Sigmoid colon (tissue), 7 donors: ENCODE measurements around the gene TSPO. TPM values are rescaled to one million over a fixed set of nuclear protein-coding genes. Genes with fewer than 3 reads are reported as not detected.

Experiments used
- DNase-seq: peaks from one replicate; pipeline ENCODE4 v3.0.0-alpha.2; 2019
- H3K27ac ChIP-seq, 4 donors: fragments of 200-600 bp; sonication (generic); one replicate each; pipeline ENCODE4 v1.5.1; 2016 to 2019; ENCODE audit warnings: mild to moderate bottlenecking in 1 of 4
- H3K27me3 ChIP-seq, 3 donors: fragments of 200-600 bp; sonication (generic); one replicate each; pipeline ENCODE4 v1.5.1; 2019; ENCODE audit warnings: mild to moderate bottlenecking in 1 of 3
- H3K36me3 ChIP-seq, 4 donors: fragments of 200-600 bp; sonication (generic); one replicate each; pipeline ENCODE4 v1.5.1; 2016 to 2019
- H3K4me1 ChIP-seq, 4 donors: fragments of 200-600 bp; sonication (generic); one replicate each; pipeline ENCODE4 v1.5.1; 2017 to 2019
- H3K4me3 ChIP-seq, 4 donors: fragments of 200-600 bp; sonication (generic); one replicate each; pipeline ENCODE4 v1.5.1; 2017 to 2019; ENCODE audit warnings: mild to moderate bottlenecking in 2 of 4, moderate library complexity in 1 of 4
- H3K9me3 ChIP-seq, 4 donors: fragments of 200-600 bp in 3 of 4; sonication (generic) in 3 of 4; one replicate each; pipeline versions ENCODE4 v1.5.1 to v1.6.1; 2013 to 2019
- EP300 ChIP-seq, 4 donors: sonication (generic); formaldehyde crosslinking; IDR thresholded peaks; one replicate each; pipeline ENCODE4 v1.6.1; 2017; ENCODE audit warnings: antibody characterized with exemption in 4 of 4
- POLR2A ChIP-seq, 2 donors: fragments of 450-650 bp; IDR thresholded peaks; one replicate each; pipeline ENCODE4 v1.6.1; 2016; ENCODE audit warnings: antibody characterized with exemption in 2 of 2, mild to moderate bottlenecking in 2 of 2, moderate library complexity in 2 of 2
- POLR2AphosphoS5 ChIP-seq, 4 donors: sonication (generic); formaldehyde crosslinking; IDR thresholded peaks; one replicate each; pipeline ENCODE4 v1.6.1; 2017; ENCODE audit warnings: antibody characterized with exemption in 4 of 4
- WGBS, 2 donors: extraction: QIAGEN DNeasy Blood & Tissue Kit; methylation state at CpG; one replicate each; pipeline ENCODE4 v1.1.7; 2013; 5-methylcytosine and 5-hydroxymethylcytosine counted together
- intact Hi-C: fragments of 100-400 bp; cut with DNase I; formaldehyde crosslinking; loops from one replicate; pipeline ENCODE4 v1.15.1; 2023
- polyA plus RNA-seq, 3 donors: library from polyadenylated mRNA; stranded (reverse); fragments of 200-250 nt; gene quantifications; one replicate each; pipeline ENCODE4 v1.2.3, GENCODE V29; 2013
- total RNA-seq, 4 donors: library from RNA; depleted of rRNA; stranded (reverse); fragments of >200 nt; gene quantifications; one replicate each; pipeline ENCODE4 v1.1.0, GENCODE V29; 2016
- TF ChIP-seq, protein P1 (sequence below), 4 experiments: fragments of 450-650 bp in 3 of 4; fragments of 200-600 bp in 1 of 4; IDR thresholded peaks; one replicate each; pipeline ENCODE4 v1.5.1; 2016 to 2019; ENCODE audit warnings: antibody characterized with exemption in 4 of 4, mild to moderate bottlenecking in 3 of 4, moderate library complexity in 2 of 4
- donor health status: healthy with polysubstance abuse.
- donor health status: Bipolar disorder and iron deficiency.
- donor health status: healthy.

TSPO gene
- total and polyA plus RNA-seq, 7 donors: 126 to 513 (median 219) TPM

DNA sequence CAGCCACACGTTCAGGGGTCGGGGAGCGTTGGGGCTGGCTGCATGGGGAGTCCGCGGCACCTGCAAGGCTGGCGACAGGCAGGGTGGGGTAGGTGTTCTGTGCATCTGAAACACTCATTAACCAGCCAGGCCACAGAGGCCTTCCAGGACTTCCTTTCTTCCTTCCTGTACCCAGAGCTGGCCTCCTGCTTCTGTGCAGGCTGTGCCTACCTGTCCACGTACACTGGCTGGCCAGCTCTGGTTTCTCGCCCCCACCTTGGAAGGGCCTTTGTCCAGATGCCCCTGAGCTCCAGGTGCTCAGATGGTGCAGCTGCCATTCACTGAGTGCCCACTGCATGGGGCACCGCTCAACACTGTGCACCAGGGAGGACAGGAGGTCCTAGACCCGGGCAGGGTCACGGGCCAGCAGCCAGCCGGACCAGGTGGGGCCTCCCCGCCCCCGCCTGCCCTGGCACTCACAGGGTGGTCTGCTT lies 19.7 kb downstream of the TSPO start:
- Histone ChIP-seq H3K4me3 (no peak overlapping the region), H3K36me3 (peaks cover 17 to 90% (median 29%) of the 10 kb centered on the region in 4 donors)

DNA sequence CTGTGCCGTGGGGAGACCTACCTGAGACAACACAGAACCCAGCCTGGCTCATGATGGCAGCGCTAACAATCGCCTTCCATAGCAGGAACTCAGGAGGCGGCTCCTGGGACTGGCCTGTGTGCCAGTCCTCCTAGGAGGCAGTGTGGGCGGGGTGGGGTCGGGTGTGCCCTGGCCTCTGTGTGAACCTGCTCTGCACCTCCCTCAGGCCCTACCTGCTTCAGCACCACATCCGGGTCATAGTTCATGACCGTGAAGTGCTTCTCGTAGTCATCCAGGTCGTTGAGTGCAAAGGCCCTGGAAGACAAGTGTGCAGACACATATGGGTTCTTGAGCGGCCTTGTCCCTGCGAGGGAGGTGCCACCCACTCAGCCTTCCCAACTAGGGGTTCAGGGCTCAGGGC lies 20.2 kb downstream of the TSPO start:
- DNase-seq: no peak
- Histone ChIP-seq H3K9me3 (no peaks in the 10 kb centered on the region), H3K36me3 (peaks cover 17 to 92% (median 29%) of the 10 kb centered on the region in 4 donors), H3K4me1 (no peaks in the 10 kb centered on the region), H3K4me3 (no peak overlapping the region), H3K27ac (peak overlapping the region in 1 of 4 donors; percentile 22), H3K27me3 (no peaks in the 10 kb centered on the region)
- TF ChIP-seq POLR2A (IDR thresholded peaks at IDR 0.05): peak in 1 of 2 donors; percentile 21
- TF ChIP-seq, protein P1, sequence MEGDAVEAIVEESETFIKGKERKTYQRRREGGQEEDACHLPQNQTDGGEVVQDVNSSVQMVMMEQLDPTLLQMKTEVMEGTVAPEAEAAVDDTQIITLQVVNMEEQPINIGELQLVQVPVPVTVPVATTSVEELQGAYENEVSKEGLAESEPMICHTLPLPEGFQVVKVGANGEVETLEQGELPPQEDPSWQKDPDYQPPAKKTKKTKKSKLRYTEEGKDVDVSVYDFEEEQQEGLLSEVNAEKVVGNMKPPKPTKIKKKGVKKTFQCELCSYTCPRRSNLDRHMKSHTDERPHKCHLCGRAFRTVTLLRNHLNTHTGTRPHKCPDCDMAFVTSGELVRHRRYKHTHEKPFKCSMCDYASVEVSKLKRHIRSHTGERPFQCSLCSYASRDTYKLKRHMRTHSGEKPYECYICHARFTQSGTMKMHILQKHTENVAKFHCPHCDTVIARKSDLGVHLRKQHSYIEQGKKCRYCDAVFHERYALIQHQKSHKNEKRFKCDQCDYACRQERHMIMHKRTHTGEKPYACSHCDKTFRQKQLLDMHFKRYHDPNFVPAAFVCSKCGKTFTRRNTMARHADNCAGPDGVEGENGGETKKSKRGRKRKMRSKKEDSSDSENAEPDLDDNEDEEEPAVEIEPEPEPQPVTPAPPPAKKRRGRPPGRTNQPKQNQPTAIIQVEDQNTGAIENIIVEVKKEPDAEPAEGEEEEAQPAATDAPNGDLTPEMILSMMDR (IDR thresholded peaks at IDR 0.05): no peak
- intact Hi-C loops: no loop called here
- 31 to 75% methylated on average over 12 of the region's 12 CpGs for WGBS, 2 donors

More for the DNA sequence above, 19.7 kb downstream of the TSPO start:
- Histone ChIP-seq H3K27me3 (no peaks in the 10 kb centered on the region), H3K9me3 (no peaks in the 10 kb centered on the region), H3K4me1 (no peaks in the 10 kb centered on the region), H3K27ac (peak overlapping the region in 1 of 4 donors; percentile 22)
- no peak for DNase-seq
- WGBS, 2 donors: 22 to 66% methylated on average over 14 of the region's 14 CpGs
- intact Hi-C loops: no loop called here
- no peak for TF ChIP-seq POLR2AphosphoS5 (IDR thresholded peaks at IDR 0.05)
- no peak for TF ChIP-seq POLR2A (IDR thresholded peaks at IDR 0.05)
- no peak for TF ChIP-seq EP300 (IDR thresholded peaks at IDR 0.05)
- TF ChIP-seq, protein P1 (IDR thresholded peaks at IDR 0.05): no peak

GRCh38 chr22:43172191-43172590 lies 20.8 kb downstream of the TSPO start:
- peaks cover 17 to 89% (median 29%) of the 10 kb centered on the region in 4 donors for H3K36me3 ChIP-seq
- 97% methylated on average over 19 of the region's 19 CpGs for WGBS, 2 donors
- H3K27me3 ChIP-seq: no peaks in the 10 kb centered on the region
- no peak overlapping the region for H3K27ac ChIP-seq
- H3K4me3 ChIP-seq: no peak overlapping the region
- TF ChIP-seq POLR2AphosphoS5 (IDR thresholded peaks at IDR 0.05): no peak
- TF ChIP-seq, protein P1 (IDR thresholded peaks at IDR 0.05): no peak
- TF ChIP-seq POLR2A (IDR thresholded peaks at IDR 0.05): no peak
- no peak for TF ChIP-seq EP300 (IDR thresholded peaks at IDR 0.05)
- H3K9me3 ChIP-seq: no peaks in the 10 kb centered on the region
- no peak for DNase-seq
- no peaks in the 10 kb centered on the region for H3K4me1 ChIP-seq
- intact Hi-C loops: no loop called here

- no peaks in the 10 kb centered on the region for H3K4me1 ChIP-seq
- no peak overlapping the region for H3K27ac ChIP-seq
- H3K9me3 ChIP-seq: no peaks in the 10 kb centered on the region
- intact Hi-C loops: no loop called here
- WGBS, 2 donors: 96 to 97% methylated on average over 9 of the region's 9 CpGs
- H3K4me3 ChIP-seq: no peak overlapping the region
- H3K27me3 ChIP-seq: no peaks in the 10 kb centered on the region
- TF ChIP-seq POLR2AphosphoS5 (IDR thresholded peaks at IDR 0.05) (no peak), EP300 (IDR thresholded peaks at IDR 0.05) (no peak), POLR2A (IDR thresholded peaks at IDR 0.05) (no peak)
- TF ChIP-seq, protein P1 (IDR thresholded peaks at IDR 0.05): no peak
- DNase-seq: no peak
- H3K36me3 ChIP-seq: peaks cover 17 to 89% (median 30%) of the 10 kb centered on the region in 4 donors
These were observed 22.2 kb downstream of the TSPO start for GRCh38 chr22:43173566-43173965.
